Measurements from ENCODE around the gene TTC7B.

The TTC7B gene

DNA sequence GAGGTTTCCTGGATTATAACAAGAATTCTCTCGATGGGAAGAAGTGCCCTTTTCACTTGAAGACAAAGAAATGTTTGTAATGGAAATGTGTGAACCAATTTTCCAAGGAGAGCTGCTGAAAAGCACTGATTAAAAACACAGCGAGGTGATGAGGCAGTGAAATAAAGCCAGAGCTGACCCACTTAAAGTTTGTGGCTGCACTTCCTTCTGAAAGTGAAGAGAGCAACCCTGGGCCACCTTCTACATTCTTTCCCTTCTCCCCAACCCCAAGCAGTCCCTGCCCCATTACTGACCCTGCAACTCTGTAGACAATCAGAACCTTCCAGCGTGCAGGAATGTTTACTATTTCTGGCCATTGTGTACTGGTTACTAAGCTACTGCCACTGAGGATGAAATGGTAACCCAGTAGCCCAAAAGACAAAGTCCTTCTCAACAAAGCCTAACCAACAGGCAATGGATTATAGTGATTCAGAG is 173.9 kb downstream of the TTC7B start:
- DNase-seq: no peak

DNA sequence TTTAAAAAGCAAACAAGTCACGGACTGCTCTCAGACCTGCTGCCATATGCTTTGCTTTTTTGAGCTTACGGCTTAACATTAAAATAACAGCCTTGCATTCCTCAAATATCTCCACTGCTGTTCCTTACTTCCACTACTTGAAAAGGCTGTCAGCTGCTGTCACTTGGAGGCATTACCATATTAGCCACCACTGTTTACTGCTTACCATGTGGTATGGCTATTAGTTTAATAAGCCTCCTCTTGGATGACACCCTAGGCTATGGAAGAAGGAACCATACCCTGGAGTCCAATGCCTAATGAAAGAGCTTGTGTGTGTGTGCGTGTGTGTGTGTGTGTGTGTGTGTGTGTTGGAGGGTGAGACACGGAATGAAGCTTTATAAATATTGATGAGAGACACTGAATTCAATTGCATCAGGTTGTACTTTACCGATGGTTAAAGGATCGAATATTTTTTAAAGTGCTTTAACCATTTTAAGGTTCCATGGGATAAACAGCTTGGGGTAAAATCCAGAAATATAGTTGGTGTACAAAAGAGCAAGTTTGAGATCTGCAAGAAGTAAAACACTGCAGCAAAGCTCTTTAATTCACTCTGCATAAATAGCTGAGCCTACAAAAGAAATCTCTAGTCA is 174.5 kb downstream of the TTC7B start:
- DNase-seq: no peak

DNA sequence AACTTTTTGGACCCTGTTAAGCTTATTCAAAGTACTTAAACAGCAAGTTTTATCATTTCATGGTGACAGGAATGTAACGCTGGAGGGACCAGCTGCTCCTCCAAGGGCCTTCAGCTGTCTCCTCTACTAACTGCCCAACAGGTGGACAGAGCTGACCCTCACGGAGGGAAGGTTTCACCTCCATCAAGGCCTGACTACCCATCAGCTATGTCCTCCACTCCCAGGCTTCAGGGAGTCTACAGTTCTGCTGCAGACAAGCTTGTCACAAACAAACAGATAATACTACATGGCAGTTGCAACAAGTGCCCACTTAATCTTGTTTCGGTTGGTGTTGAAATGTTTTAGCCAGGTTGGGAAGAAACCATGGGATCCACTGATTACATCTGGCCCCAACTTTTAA is 175.1 kb downstream of the TTC7B start:
- no peak for DNase-seq

DNA sequence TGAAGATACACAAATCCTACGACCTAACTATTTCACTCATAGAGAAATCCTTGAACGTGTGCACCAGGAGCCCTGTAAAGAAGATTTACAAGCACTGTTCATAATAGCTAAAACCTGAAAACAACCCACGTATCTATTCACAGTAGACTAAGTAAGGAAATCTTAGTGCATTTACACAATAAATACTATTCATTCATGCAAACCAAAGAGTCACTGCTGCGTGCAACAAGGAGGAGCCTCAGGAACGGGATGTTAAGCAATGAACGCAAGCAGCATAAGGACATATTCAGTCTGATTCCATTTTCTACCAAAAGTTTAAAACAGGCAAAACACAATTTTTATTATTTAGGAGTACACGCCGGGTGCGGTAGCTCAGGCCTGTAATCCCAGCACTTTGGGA is 176.6 kb downstream of the TTC7B start:
- DNase-seq: no peak

DNA sequence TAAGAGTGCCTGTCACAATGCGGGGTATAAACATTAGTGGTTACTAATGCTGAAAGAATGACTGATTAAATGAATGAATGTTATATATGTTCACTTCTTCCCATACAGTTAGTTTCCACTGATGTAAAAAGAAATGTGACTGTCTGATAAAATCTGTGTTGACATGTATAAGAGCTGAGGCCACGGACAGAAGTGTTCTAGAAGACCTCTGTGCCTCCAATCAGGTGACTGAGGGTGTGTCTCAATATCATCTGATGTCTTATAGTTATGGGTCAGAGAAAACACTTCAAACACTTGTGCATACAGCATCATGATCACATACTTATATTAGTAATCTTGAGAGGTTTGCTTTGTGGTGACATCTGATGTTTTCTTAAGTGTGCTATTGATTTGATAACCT is 183.4 kb downstream of the TTC7B start:
- DNase-seq: no peak

DNA sequence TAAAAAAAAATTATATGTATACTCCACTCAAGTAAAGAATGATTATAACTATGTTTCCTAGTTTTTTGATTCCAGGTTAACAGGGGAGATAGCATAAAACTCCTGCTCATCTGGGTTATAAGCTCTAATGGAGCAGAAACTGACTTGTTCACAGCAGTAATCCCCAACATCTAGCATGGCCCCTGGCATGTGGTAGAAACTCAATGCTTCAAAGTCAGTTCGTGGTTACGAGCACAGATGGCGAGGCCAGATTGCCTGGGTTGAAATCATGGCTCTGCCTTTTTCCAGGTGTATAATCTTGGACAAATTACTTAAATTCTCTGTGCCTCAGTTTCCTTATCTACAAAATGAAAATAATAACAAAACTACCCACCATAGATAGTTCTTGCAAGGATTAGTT is 183.8 kb downstream of the TTC7B start:
- DNase-seq: no peak

DNA sequence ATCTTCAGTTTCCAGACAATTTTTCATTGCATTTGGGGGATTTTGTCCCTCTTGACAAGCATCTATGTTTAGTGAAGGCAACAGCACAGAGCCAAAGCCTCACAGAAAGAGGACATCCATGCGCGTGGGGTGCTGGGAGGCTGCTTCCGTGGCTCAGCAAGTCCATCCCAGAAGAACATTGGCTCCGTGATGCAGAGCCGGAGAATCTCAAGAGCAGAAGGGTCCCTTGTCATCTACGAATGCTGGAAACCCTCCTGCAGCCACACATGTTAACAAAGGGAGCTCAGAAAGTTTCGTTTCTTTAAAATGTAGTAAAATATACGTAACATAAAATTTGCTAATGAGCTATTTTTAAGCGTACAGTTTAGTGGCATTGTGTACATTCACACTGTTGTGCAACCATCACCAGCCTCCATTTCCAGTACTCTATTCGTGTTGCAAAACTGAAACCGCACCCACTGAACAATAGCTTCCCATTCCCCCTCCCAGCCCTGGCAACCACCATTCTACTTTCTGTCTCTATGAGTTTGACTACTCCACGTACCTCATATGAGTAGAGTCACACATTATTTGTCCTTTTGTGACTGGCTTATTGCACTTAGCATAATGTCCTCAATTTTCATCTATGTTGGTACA is 185.9 kb downstream of the TTC7B start:
- DNase-seq: no peak

DNA sequence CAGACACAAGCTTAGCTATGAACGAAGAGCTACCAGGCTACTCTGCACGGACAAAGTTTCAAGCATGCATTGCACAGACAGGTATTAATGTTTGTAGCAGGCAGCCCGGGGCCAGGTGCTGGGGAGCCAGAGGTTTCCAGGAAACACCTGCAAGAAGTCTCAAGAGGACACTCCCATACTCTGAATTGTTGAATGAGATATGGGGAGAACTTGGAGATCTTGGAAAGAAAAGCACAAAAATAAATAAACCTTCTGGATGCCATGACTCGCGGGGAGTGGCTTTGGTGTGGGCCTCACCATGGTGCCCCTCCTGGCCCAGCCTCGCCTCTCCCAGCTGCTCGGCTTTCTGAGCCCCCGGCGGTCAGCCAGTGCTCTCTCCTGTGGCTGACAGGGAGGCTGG is 186.8 kb downstream of the TTC7B start:
- no peak for DNase-seq

DNA sequence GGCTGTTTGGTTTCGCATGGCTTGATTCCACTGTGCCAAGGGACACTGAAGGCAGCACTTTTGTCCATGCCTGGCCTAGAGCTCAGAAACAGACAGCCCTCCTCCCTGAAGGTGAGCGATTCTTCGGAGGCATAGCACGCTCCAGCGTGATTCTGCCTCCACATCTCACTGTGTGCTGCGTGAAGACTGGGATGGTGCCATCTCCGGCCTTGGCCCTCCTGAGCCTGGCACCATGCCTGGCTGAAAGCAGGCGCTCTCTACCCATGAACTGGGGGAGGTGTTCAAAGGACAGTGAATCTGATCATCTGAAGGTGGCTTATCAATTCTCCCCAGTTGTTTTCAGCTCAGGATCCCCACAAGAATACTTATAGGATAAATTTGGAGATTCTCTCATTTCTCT is 187.4 kb downstream of the TTC7B start:
- no peak for DNase-seq

DNA sequence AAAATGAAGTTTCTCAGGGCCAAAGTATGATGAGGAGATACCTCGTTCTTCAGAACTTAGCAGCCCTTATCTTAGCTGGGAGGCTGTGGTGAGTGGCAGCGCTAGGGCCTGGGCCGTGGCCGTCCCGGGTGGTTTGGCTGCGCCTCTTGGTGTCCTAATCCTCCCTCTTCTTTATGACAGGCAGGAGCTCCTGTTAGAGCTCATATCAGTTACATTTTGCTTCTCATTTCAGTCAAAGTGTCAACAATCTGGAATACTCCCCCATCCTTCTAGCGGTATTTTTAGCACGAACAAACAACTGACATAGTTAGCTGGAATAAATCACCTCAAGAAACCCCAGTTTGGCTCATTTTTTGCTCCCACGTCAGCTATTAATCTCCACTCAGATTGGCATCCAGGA is 188.8 kb downstream of the TTC7B start:
- DNase-seq: no peak

DNA sequence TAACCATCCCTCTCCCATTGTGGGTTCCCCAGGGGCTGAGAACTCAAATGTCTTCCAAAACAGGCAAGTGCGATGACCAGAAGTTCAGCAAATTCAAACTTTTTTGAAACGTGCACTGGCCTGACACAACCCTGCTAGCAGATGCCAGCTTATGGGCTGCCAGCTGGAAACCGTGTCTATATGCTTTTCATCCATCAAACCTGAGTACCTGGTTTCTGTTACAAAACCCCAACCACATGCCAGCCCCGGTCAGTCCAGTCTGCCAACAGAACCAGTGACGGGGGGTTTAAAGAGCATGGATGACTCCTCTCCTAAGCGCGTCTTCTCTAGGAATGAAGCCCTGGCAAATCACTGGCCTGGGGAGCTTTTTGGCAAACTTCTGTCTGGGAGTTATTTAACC is 189.7 kb downstream of the TTC7B start:
- no peak for DNase-seq

DNA sequence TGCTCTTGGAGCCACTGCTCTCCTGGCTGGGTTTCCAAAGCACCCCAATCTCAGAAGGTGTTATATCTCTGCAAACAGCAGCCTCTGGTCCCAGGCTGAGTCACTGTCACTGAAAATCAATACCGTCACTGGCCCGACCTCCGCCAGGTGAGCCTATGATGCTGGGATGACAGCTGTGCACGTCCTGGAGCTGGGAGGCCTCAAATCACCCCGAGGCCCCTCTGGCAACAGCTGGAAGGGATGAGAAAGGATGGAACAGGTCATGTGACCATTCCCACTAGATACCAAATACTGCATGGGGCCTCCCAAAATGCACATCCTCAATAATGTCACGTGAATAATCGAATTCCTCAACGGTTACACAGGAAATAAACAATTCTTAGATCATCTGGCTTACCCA is 190.8 kb downstream of the TTC7B start:
- DNase-seq: no peak

DNA sequence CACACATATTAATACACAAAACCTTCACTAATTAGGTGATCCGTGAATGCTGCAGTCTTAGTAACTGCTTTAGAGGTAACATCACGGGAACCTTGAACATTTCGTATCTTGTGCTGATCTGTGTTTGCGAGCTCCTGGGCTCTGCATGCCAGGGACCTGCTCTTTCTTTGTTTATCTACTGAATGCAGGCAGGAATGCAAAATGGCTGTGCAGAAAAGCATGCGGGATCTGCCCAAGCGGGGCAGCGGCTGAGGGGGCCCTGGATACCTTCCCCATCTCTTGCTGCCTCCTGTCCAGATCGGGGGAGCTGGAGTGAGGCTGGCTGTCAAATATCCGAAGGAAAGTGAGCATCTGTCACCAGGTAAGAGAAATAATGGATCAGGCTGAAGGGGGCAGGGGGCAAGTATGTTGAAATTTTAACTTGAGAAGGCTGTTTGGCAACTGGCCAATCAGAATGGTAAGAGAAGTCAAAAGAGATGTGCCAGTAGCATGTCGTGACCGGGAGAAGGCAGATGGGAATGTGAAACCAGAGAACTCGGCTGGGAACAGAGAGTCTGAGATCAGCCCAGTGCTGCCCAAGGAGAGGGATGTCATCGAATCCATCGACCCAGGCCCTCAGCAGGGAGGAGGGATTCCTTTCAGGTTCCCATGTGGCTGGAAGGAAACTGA is 191.4 kb downstream of the TTC7B start:
- no peak for DNase-seq

DNA sequence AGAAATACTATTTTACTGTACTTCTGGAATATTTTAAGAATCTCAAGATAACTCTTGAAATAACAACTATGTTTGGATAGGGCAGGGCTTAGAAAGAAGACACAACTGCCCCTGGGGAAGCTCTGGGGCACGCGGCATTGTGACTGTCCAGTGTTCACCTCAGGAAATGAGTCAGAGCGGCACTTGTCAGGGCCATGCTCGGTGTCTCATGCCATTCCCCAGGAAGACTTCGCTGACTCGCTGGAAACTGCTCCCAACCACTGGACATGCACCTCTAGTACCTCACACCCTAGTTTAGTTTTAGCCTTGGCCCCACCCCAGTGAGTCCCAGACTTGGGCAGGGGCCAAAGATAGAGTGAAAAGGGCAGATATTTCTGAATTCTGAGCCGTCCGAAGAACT is 192.0 kb downstream of the TTC7B start:
- DNase-seq: no peak

DNA sequence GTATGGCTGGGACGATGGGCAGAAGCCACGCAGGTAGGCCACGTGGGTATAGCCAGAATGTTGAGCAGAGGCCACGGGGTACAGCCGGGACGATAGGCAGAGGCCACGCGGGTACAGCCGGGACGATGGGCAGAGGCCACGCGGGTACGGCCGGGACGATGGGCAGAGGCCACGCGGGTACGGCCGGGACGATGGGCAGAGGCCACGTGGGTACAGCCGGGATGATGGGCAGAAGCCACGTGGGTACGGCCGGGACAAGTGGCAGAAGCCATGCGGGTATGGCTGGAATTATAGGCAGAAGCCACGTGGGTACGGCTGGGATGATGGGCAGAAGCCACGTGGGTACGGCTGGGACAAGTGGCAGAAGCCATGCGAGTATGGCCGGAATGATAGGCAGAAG is 195.0 kb downstream of the TTC7B start:
- no peak for DNase-seq

DNA sequence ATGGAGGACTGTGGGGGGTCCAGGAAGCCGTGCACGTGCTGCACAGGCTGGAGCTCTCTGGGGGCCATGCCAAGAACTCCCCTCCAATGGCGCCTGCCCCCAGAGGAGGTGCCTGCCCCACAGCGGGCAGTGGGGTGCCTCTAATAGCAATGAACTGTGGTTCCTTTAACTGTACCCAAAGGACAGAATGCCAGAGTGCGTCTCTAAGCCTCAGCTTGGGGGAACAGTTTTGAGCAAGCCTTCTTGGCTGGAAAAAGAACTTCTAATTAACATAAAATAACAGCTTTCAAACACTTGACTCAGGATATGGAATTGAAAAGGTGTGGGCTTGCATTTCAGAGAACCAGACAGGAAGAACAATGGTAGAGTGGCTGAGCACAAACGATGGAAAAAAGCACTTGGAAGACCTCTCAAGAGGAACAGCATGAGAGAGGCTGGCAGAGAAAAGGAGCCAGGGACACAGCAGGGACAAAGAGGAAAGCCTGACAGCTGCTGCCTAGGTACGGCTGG is 195.6 kb downstream of the TTC7B start:
- peak; percentile 82 for DNase-seq

DNA sequence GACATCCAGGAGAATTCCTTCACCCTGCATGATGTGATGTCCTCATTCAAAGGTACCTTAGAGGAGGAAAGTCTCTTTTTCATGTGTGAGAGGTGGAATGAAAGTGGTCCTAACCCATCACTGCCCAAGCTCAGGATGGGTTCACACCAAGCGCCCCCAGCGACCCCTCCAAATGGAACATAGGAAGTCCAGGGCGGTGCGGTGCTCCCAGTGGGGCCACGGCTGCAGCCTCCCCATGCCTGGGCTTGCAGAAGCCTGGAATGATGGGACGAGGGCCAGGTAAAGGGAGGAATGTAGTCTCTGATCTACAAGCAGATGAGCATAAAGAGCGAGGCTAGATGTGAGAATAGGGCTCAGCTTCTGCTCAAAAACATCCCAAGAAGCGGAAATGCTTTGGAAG is 196.3 kb downstream of the TTC7B start:
- DNase-seq: no peak

DNA sequence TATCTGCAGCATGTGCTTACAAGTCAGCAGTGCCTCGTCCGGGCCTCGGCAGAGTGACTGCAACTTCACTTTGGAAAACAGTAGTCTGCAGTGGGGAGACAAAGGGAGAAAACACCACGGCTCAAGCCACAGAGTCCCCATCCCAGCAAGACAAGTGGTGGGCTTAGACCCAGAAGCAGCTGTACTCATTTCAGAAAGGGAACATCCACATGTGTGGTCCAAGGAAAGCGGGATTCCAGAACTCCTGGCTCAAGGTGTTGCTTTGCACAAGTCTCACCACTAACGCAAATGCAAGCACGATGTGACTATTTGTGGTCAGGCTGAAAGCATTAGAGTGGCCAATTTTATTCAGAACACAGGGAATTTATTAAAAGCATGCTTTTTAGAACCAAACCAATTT is 198.3 kb downstream of the TTC7B start:
- no peak for DNase-seq

DNA sequence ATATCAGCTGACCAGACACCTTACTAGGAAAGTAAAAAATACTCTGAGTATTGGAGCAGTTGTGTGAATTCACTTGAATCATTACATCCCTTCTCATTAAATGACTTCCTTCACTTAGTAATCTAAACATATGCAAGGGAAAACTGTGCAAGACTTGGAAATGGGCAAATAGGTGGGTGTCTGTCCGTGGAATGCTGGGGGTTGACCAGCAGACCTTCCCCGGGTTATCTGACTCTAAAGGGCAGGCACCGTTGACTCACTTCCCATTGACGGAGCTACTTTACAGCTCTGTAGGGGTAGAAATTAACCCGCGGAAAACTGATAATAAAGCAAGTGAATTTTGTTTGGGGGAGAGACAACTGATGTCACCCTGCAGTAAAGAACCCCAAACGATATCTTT is 199.3 kb downstream of the TTC7B start:
- no peak for DNase-seq

DNA sequence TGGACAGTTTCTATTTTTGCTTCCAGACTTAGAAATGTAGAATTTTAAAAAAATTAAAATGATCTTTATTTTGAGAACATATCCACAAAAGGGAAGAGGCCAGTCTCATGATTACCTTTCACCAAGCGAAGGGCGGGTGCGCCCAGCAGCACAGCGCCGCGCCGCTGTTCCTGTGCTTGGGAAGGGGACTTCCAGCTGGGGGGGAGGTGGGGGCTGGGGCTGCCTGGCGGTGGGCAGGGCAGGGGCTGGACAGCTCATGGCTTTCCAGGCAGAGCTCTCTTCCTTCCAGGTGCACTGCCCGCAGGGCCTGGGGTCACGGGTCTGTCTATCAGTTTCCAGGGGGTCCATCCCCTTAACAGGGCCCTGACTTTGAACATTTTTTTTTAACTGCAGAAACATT is 199.9 kb downstream of the TTC7B start:
- DNase-seq: no peak

DNA sequence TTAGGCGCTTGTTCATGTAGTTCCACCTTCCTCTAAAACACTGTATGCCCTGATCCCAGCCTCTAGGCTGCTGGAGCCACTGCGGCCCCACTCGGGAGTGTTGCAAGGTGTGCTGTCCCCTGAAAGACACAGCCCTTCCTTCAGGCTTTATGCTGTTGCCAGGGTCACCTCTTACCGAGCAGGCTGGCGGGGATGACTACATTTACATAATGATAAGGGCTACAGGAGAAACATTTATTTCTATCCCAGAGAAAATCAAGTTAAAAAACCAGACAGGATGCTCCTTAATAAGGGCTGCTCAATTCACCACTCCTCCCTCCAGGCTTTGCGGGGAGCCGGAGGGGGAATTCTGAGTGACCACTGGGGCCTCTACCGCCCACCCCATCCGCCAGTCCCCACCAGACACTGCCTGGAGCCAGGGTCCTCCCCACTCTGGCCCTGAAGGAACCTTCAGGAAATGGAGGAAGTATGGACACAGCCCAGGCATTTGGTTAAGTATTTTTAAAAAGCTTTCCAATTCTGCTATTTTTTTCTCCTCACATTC is 200.6 kb downstream of the TTC7B start:
- DNase-seq: no peak

DNA sequence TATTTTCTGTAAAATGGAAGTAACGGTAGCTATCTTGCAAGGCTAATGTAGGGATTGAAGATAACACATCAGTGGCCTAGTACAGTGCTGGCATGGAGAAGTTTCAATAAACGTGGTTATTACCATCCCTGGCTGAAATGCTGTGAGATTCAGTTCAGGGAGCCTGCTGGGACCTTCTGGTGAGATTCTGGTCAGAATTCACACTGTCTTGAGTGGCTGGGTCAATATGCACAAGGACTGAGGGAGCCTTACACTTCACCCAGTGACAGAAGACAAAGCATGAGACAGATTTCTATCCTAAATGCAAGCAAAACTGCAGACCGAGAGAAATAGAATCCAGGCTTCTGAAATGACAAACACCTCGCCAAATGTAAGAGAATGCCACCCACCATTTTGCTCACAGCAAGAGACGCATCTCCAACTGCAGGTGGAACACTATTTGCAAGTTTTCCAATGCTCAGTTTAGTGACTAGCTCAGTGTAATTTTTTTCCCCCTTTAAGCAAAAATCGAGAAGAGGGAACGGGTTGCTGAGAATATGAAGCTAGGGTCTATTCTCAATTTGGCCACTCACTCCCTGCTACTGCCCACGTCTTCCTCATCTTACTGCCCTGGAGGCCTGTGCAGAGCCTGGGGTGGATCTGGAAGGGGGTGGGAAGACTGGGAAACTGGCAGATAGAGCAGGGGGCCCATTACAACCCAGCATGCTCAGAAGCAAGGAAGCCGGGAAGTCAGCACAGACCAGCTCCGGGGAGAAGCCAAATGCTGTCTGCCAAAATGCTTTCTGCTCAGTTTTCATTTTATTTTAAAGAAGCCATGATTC is 201.3 kb downstream of the TTC7B start:
- no peak for DNase-seq

DNA sequence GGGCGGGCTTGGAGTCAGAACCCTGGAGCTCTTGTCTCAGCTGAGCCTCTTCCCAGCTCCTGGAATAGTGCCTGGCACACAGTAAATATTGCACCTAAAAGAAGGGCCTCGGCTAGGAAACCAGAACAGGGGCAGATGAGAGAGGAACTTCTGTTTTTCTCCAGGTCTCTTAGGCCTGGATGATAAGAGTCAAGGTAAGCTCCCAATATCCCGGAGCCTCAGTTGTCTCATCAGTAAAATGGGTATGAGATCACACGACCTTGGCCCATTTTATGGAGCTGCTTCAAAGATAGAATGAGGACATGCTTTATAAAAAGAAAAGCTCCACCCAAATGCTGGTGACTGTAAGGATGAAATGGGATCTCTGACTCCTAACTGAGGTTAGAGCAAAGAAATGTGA is 202.2 kb downstream of the TTC7B start:
- no peak for DNase-seq
